HEK293T (cell line): ENCODE measurements around the gene PICK1.

ENCODE experiments used
- CTCF ChIA-PET: fragments of 350-600 bp; formaldehyde crosslinking; extraction: SDS; loops from one replicate; lab custom pipeline; 2021; ENCODE audit warnings: antibody characterized with exemption, inconsistent platforms; lab: Yijun Ruan, JAX
- POLR2A ChIA-PET: fragments of 350-600 bp; formaldehyde crosslinking; extraction: SDS; loops from one replicate; lab custom pipeline; 2020; ENCODE audit warnings: antibody characterized with exemption, inconsistent platforms; lab: Yijun Ruan, JAX
- DNase-seq: peaks from one replicate; pipeline ENCODE4 v3.0.0; 2012; ENCODE audit warnings: mixed read lengths; ENCODE audit errors: extremely low spot score
- ARNT ChIP-seq: fragments of 450-650 bp; IDR thresholded peaks from 2 replicates; pipeline ENCODE4 v1.6.1; 2017; ENCODE audit warnings: mild to moderate bottlenecking
- BHLHE40 ChIP-seq: fragments of 450-650 bp; IDR thresholded peaks from 2 replicates; pipeline ENCODE4 v1.6.1; 2016; ENCODE audit warnings: mild to moderate bottlenecking, moderate library complexity, borderline replicate concordance
- CTBP1 ChIP-seq: fragments of 450-650 bp; IDR thresholded peaks from 2 replicates; pipeline ENCODE4 v1.6.1; 2016; ENCODE audit warnings: borderline replicate concordance
- ELF4 ChIP-seq: fragments of 450-650 bp; IDR thresholded peaks from 2 replicates; pipeline ENCODE4 v1.6.1; 2017; ENCODE audit warnings: antibody characterized with exemption
- FOXA1 ChIP-seq: fragments of 450-650 bp; IDR thresholded peaks from 2 replicates; pipeline ENCODE4 v1.6.1; 2016; ENCODE audit warnings: mild to moderate bottlenecking
- FOXK2 ChIP-seq: fragments of 450-650 bp; IDR thresholded peaks from 2 replicates; pipeline ENCODE4 v1.6.1; 2016; ENCODE audit warnings: mild to moderate bottlenecking
- FOXM1 ChIP-seq: fragments of 450-650 bp; IDR thresholded peaks from 2 replicates; pipeline ENCODE4 v1.6.1; 2017; ENCODE audit warnings: mild to moderate bottlenecking, borderline replicate concordance
- HDGF ChIP-seq: fragments of 450-650 bp; IDR thresholded peaks from 2 replicates; pipeline ENCODE4 v1.6.1; 2017; ENCODE audit warnings: antibody characterized with exemption, borderline replicate concordance
- L3MBTL2 ChIP-seq: fragments of 450-650 bp; conservative IDR thresholded peaks from 2 replicates; pipeline ENCODE4 v1.6.1; 2016; ENCODE audit warnings: mild to moderate bottlenecking
- LEF1 ChIP-seq: fragments of 450-650 bp; IDR thresholded peaks from 2 replicates; pipeline ENCODE4 v1.6.1; 2017; ENCODE audit warnings: mild to moderate bottlenecking, borderline replicate concordance
- NFRKB ChIP-seq: fragments of 450-650 bp; IDR thresholded peaks from 2 replicates; pipeline ENCODE4 v1.6.1; 2016; ENCODE audit warnings: mild to moderate bottlenecking, moderate library complexity
- PKNOX1 ChIP-seq: fragments of 450-650 bp; IDR thresholded peaks from 2 replicates; pipeline ENCODE4 v1.6.1; 2016
- SP1 ChIP-seq: fragments of 450-650 bp; IDR thresholded peaks from 2 replicates; pipeline ENCODE4 v1.6.1; 2017
- SUZ12 ChIP-seq: fragments of 450-650 bp; IDR thresholded peaks from 2 replicates; pipeline ENCODE4 v1.6.1; 2016; ENCODE audit warnings: mild to moderate bottlenecking
- TARDBP ChIP-seq: fragments of 450-650 bp; IDR thresholded peaks from 2 replicates; pipeline ENCODE4 v1.6.1; 2016
- ZNF384 ChIP-seq: fragments of 450-650 bp; IDR thresholded peaks from 2 replicates; pipeline ENCODE4 v1.6.1; 2016

The PICK1 gene

GRCh38 chr22:38110008-38110862 lies 53.0 kb downstream of the PICK1 start, which contains the start of gene BAIAP2L2:
Gene BAIAP2L2 (minus strand): TSS chr22:38110684. CDS start chr22:38110525, 159 bp downstream.
- TF ChIP-seq FOXK2: no peak
- TF ChIP-seq SUZ12: no peak
- TF ChIP-seq HDGF: no peak
- TF ChIP-seq TARDBP: no peak
- TF ChIP-seq PKNOX1: no peak
- no peak for TF ChIP-seq FOXM1
- no peak for TF ChIP-seq BHLHE40
- no peak for TF ChIP-seq ARNT
- TF ChIP-seq CTBP1: no peak
- TF ChIP-seq L3MBTL2: no peak
- TF ChIP-seq NFRKB: no peak
- no peak for TF ChIP-seq SP1
- TF ChIP-seq FOXA1: no peak
- TF ChIP-seq ZNF384: no peak
- TF ChIP-seq LEF1: no peak
- TF ChIP-seq ELF4: no peak
- ChIA-PET POLR2A (no interaction called here), CTCF (interaction anchor here (0.6 to 1.8 kb wide), 2 partner anchors 58 to 499 kb away, joined by 3 to 4 read pairs; no protein-coding TSS in a partner anchor)
- DNase-seq: no peak

GRCh38 chr22:38110863-38111852 lies 54.0 kb downstream of the PICK1 start:
- TF ChIP-seq CTBP1: no peak
- TF ChIP-seq SP1: no peak
- no peak for TF ChIP-seq FOXK2
- TF ChIP-seq ARNT: no peak
- no peak for TF ChIP-seq SUZ12
- TF ChIP-seq LEF1: no peak
- TF ChIP-seq FOXM1: no peak
- TF ChIP-seq BHLHE40: no peak
- no peak for TF ChIP-seq HDGF
- no peak for TF ChIP-seq TARDBP
- no peak for TF ChIP-seq ELF4
- no peak for TF ChIP-seq ZNF384
- no peak for TF ChIP-seq NFRKB
- TF ChIP-seq PKNOX1: no peak
- no peak for TF ChIP-seq L3MBTL2
- TF ChIP-seq FOXA1: no peak
- ChIA-PET CTCF (interaction anchor here (0.6 kb wide), 1 partner anchor 498 kb away, joined by 3 read pairs; no protein-coding TSS in a partner anchor), POLR2A (no interaction called here)
- DNase-seq: no peak

GRCh38 chr22:38111925-38112355 lies 54.7 kb downstream of the PICK1 start:
- no peak for DNase-seq
- CTCF ChIA-PET: no interaction called here
- no peak for TF ChIP-seq PKNOX1
- TF ChIP-seq ZNF384: no peak
- TF ChIP-seq FOXM1: no peak
- TF ChIP-seq ARNT: no peak
- no peak for TF ChIP-seq CTBP1
- no peak for TF ChIP-seq FOXA1
- TF ChIP-seq SUZ12: no peak
- no peak for TF ChIP-seq LEF1
- POLR2A ChIA-PET: no interaction called here

GRCh38 chr22:38112381-38112780 lies 55.2 kb downstream of the PICK1 start:
- no peak for TF ChIP-seq LEF1
- no peak for TF ChIP-seq HDGF
- no peak for TF ChIP-seq L3MBTL2
- TF ChIP-seq TARDBP: no peak
- TF ChIP-seq FOXK2: no peak
- no peak for TF ChIP-seq PKNOX1
- TF ChIP-seq CTBP1: no peak
- TF ChIP-seq ARNT: no peak
- no peak for TF ChIP-seq FOXM1
- CTCF ChIA-PET: no interaction called here
- POLR2A ChIA-PET: no interaction called here
- DNase-seq: no peak
